Heart right ventricle (tissue), 16 donors: ENCODE measurements around the gene AMPH. TPM values are rescaled to one million over a fixed set of nuclear protein-coding genes. Genes with fewer than 3 reads are reported as not detected.

Experiments used
- ATAC-seq, 8 donors: fragments of 200-7000 bp; cut with Tn5 transposase; one replicate each; pipeline ENCODE4 v1.9.1; 2020; ENCODE audit warnings: mild to moderate bottlenecking in 8 of 8, moderate library complexity in 8 of 8, moderate number of reproducible peaks in 1 of 8
- DNase-seq, 2 donors: peaks; one replicate each; pipeline ENCODE4 v3.0.0-alpha.2; 2020
- H3K27ac ChIP-seq, 10 donors: fragments of 200-600 bp; sonication (generic) in 2 of 10; one replicate each; pipeline versions ENCODE4 v1.5.0 to v1.8.0; 2020 to 2022; ENCODE audit warnings: mild to moderate bottlenecking in 3 of 10
- H3K27me3 ChIP-seq, 7 donors: fragments of 200-600 bp; one replicate each; pipeline ENCODE4 v1.8.0; 2021 to 2022; ENCODE audit warnings: mild to moderate bottlenecking in 2 of 7
- H3K36me3 ChIP-seq, 9 donors: fragments of 200-600 bp; sonication (generic) in 1 of 9; one replicate each; pipeline versions ENCODE4 v1.5.0 to v1.8.0; 2020 to 2022; ENCODE audit warnings: mild to moderate bottlenecking in 2 of 9
- H3K4me1 ChIP-seq, 9 donors: fragments of 200-600 bp; sonication (generic) in 1 of 9; one replicate each; pipeline versions ENCODE4 v1.5.0 to v1.8.0; 2020 to 2022; ENCODE audit warnings: mild to moderate bottlenecking in 4 of 9
- H3K4me3 ChIP-seq, 10 donors: fragments of 200-600 bp; sonication (generic) in 2 of 10; one replicate each; pipeline versions ENCODE4 v1.5.0 to v1.8.0; 2020 to 2022; ENCODE audit warnings: mild to moderate bottlenecking in 7 of 10, moderate library complexity in 2 of 10
- H3K9me3 ChIP-seq, 11 donors: fragments of 200-600 bp in 10 of 11; sonication (generic) in 2 of 11; one replicate each; pipeline versions ENCODE4 v1.5.0 to v1.8.0; 2013 to 2022; ENCODE audit warnings: mild to moderate bottlenecking in 2 of 11, control low read depth in 1 of 11, moderate library complexity in 1 of 11
- CTCF ChIP-seq, 9 donors: fragments of 200-600 bp; sonication (generic) in 2 of 9; IDR thresholded peaks; one replicate each; pipeline versions ENCODE4 v1.5.0 to v1.8.0; 2021 to 2022; ENCODE audit warnings: antibody characterized with exemption in 9 of 9, mild to moderate bottlenecking in 5 of 9, moderate library complexity in 1 of 9
- WGBS, 2 donors: extraction: QIAGEN DNeasy Blood & Tissue Kit; methylation state at CpG; one replicate each; pipeline ENCODE4 v1.1.7; 2013; ENCODE audit warnings: inconsistent platforms in 1 of 2; 5-methylcytosine and 5-hydroxymethylcytosine counted together
- intact Hi-C, 10 donors: fragments of 100-400 bp; cut with DNase I; formaldehyde crosslinking; loops; one replicate each; pipeline versions ENCODE4 v1.11.1 to v1.14.2; 2022
- polyA plus RNA-seq, 2 donors: library from polyadenylated mRNA; stranded (reverse); fragments of 200-250 nt; gene quantifications; one replicate each; pipeline ENCODE4 v1.2.3, GENCODE V29; 2013
- total RNA-seq, 10 donors: library from RNA; stranded (reverse); fragmentation: NEBNext Ultra II Directional in 3 of 10; extraction: Animal tissue kit (Norgen Biotek cat#: 25700) in 3 of 10; gene quantifications; one replicate each; pipeline versions ENCODE4 v1.2.1 to v1.2.4, GENCODE V29; 2021 to 2023
- donor health status: Arrhythmogenic right ventricular cardiomyopathy.
- donor health status: ischemic (EF 13 %, LVEDD 7.1; RV severe dilation, severe dysfunction).
- donor health status: healthy with polysubstance abuse.
- donor health status: DM: no; HTN: yes; CAD: no.
- donor health status: DM: no; HTN: no; CAD: no.
- donor health status: ischemic (EF 25% LVEDD 6.9; RV normal size, moderate dysfunction).
- donor health status: ischemic (EF 25% LVEDD 5.7; RV mildly dilated, moderate dysfunction).
- donor health status: healthy.
- donor health status: DM: yes; HTN: yes; CAD: no.
- donor health status: Ischemic cardiomyopathy.
- donor health status: ischemic (EF 35%, LVEDD 5.7; RV mildly dilated, moderate dysfunction).
- donor health status: nonischemic (EF 11% LVEDD 7.7; RV severe dilation, severe dysfunction).
- donor health status: DM: yes; HTN: yes; CAD: no.
- donor health status: PGD.
- donor health status: ischemic (EF 29% LVEDD 5.4; RV normal size, mild dysfunction).
- donor health status: nonischemic (EF 23%, LVEDD 6.1; RV moderate dilation, normal function).

Gene AMPH
- total and polyA plus RNA-seq, 12 donors, result 0.95 to 3.5 (median 2.3) TPM

DNA sequence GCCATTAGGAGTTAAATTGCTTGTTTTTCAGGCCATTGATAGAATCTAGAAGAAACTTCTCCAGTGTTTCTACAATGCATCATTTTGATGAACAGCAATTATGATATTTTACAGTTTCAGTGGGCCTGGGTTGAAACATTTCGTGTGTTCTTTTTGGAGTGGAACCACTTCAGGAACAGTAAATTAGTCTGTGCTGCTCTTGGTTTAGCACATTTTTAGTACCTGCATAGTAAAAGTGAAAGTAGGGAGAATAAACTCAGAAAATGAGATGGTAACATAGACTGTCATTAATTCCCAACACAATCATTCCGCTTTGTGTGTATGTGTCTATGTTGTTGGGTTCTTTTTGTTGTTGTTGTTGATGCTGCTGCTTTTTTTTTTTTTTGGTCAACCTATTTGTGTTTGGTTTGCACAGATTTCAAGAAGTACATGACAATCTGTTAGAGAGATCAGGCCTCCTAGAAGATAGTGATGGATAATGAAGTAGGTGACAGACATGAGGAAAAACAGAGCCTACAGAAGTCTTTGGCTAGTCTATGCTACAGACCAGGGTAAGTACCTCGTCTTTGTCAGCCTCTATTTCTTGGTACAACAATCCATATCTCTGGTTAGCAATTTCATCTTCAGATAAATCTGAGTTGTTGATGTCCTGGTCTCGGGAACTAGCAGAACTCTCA is 203.8 kb downstream of the AMPH start:
- no peaks in the 10 kb centered on the region for H3K36me3 ChIP-seq
- no peak for DNase-seq
- intact Hi-C loops, result no loop called here
- no peak overlapping the region for H3K27ac ChIP-seq
- no peak for ATAC-seq
- H3K4me1 ChIP-seq, result peaks cover 0 to 11% (median 0%) of the 10 kb centered on the region in 9 donors
- no peak overlapping the region for H3K4me3 ChIP-seq
- H3K9me3 ChIP-seq, result no peaks in the 10 kb centered on the region
- TF ChIP-seq CTCF (IDR thresholded peaks at IDR 0.05), result no peak
- no peaks in the 10 kb centered on the region for H3K27me3 ChIP-seq
- WGBS, 2 donors, result 42 to 43% methylated on average over 4 of the region's 4 CpGs

- ATAC-seq (no peak), DNase-seq (no peak)
- Histone ChIP-seq H3K4me1 (peaks cover 0 to 11% (median 0%) of the 10 kb centered on the region in 9 donors), H3K4me3 (no peak overlapping the region), H3K27me3 (no peaks in the 10 kb centered on the region), H3K9me3 (no peaks in the 10 kb centered on the region), H3K36me3 (no peaks in the 10 kb centered on the region), H3K27ac (no peak overlapping the region)
- intact Hi-C loops, result no loop called here
- TF ChIP-seq CTCF (IDR thresholded peaks at IDR 0.05), result no peak
- WGBS, 2 donors, result 72 to 90% methylated on average over 2 of the region's 2 CpGs
Measured at GRCh38 chr7:38425509-38425908, 205.7 kb downstream of the AMPH start.

- no peaks in the 10 kb centered on the region for H3K27me3 ChIP-seq
- H3K36me3 ChIP-seq, result no peaks in the 10 kb centered on the region
- ATAC-seq (no peak), DNase-seq (no peak)
- WGBS, 2 donors, result 83 to 89% methylated on average over 3 of the region's 3 CpGs
- H3K4me3 ChIP-seq, result no peak overlapping the region
- H3K4me1 ChIP-seq, result peaks cover 0 to 11% (median 0%) of the 10 kb centered on the region in 9 donors
- H3K9me3 ChIP-seq, result no peaks in the 10 kb centered on the region
- H3K27ac ChIP-seq, result no peak overlapping the region
- peak in 2 of 9 donors; percentile 6 to 11 for TF ChIP-seq CTCF (IDR thresholded peaks at IDR 0.05)
- intact Hi-C loops, result no loop called here
Measured at GRCh38 chr7:38424750-38425463, 206.3 kb downstream of the AMPH start.

DNA sequence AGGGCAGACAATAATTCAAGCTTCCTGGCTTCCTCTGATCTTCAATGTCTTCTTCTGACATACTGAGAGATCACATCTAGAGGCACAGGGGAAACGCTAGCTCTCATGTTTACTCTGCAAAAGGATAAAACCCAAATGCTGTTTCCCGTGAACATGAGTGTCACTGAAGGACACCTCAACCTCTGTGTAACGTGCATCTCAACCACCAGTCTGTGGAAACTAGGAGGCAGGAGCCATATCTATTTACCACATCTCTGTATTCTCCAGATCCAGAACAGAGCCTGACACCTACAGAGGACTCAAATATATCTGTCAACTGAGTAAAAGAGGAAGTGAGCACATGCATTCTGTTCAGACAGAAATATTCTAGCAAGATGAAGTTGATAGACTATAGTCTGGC is 217.4 kb downstream of the AMPH start:
- Histone ChIP-seq H3K27me3 (no peaks in the 10 kb centered on the region), H3K27ac (no peak overlapping the region), H3K4me1 (no peaks in the 10 kb centered on the region), H3K9me3 (no peaks in the 10 kb centered on the region), H3K36me3 (no peaks in the 10 kb centered on the region), H3K4me3 (no peak overlapping the region)
- TF ChIP-seq CTCF (IDR thresholded peaks at IDR 0.05), result no peak
- WGBS, 2 donors, result 75 to 86% methylated on average over 3 of the region's 3 CpGs
- DNase-seq (no peak), ATAC-seq (no peak)
- intact Hi-C loops, result no loop called here
